Trophoblast cell (in vitro differentiated cells and primary cell): ENCODE measurements around the gene C11orf21.

Experiments used
- DNase-seq, 2 donors: peaks; one replicate each; pipeline ENCODE4 v3.0.0-alpha.2; 2016
- H2AFZ ChIP-seq: 2 replicates; pipeline ENCODE4 v1.6.1; 2013; ENCODE audit warnings: low read length, moderate library complexity, mild to moderate bottlenecking; ENCODE audit not compliant: insufficient read depth, poor library complexity
- H2AK5ac ChIP-seq: 2 replicates; pipeline ENCODE4 v1.6.1; 2013; ENCODE audit warnings: mild to moderate bottlenecking, low read length
- H2BK120ac ChIP-seq: 2 replicates; pipeline ENCODE4 v1.6.1; 2013; ENCODE audit warnings: low read length, mild to moderate bottlenecking, moderate library complexity; ENCODE audit not compliant: insufficient read depth, poor library complexity
- H2BK12ac ChIP-seq: 2 replicates; pipeline ENCODE4 v1.6.1; 2013; ENCODE audit warnings: mild to moderate bottlenecking, low read length, moderate library complexity
- H2BK5ac ChIP-seq: 2 replicates; pipeline ENCODE4 v1.6.1; 2013; ENCODE audit warnings: low read length, low read depth, moderate library complexity, mild to moderate bottlenecking; ENCODE audit not compliant: poor library complexity
- H3K14ac ChIP-seq: 2 replicates; pipeline ENCODE4 v1.6.1; 2013; ENCODE audit warnings: mild to moderate bottlenecking, low read length
- H3K18ac ChIP-seq: 2 replicates; pipeline ENCODE4 v1.6.1; 2013; ENCODE audit warnings: mild to moderate bottlenecking, low read length
- H3K23ac ChIP-seq: 2 replicates; pipeline ENCODE4 v1.6.1; 2013; ENCODE audit warnings: low read length
- H3K27ac ChIP-seq: 2 replicates; pipeline ENCODE4 v1.5.1; 2013; ENCODE audit warnings: low read depth, mild to moderate bottlenecking, inconsistent platforms, low read length, moderate library complexity
- H3K27me3 ChIP-seq: 2 replicates; pipeline ENCODE4 v1.6.1; 2013; ENCODE audit warnings: inconsistent platforms, mild to moderate bottlenecking, low read length, moderate library complexity; ENCODE audit not compliant: insufficient read depth
- H3K36me3 ChIP-seq, 2 experiments: 1 replicate in 1 of 2; 2 replicates in 1 of 2; pipeline ENCODE4 v1.6.1; 2013; ENCODE audit warnings: low read length in 2 of 2, mild to moderate bottlenecking in 2 of 2, moderate library complexity in 1 of 2; ENCODE audit not compliant: insufficient read depth in 2 of 2, control insufficient read depth in 1 of 2
- H3K4ac ChIP-seq: 2 replicates; pipeline ENCODE4 v1.6.1; 2013; ENCODE audit warnings: low read depth, mild to moderate bottlenecking, low read length, moderate library complexity
- H3K4me1 ChIP-seq, 2 experiments: 1 replicate in 1 of 2; 2 replicates in 1 of 2; pipeline ENCODE4 v1.6.1; 2013; ENCODE audit warnings: low read length in 2 of 2, mild to moderate bottlenecking in 2 of 2, moderate library complexity in 1 of 2; ENCODE audit not compliant: insufficient read depth in 2 of 2, control insufficient read depth in 1 of 2
- H3K4me2 ChIP-seq: 2 replicates; pipeline ENCODE4 v1.6.1; 2013; ENCODE audit warnings: inconsistent platforms, mild to moderate bottlenecking, low read length, moderate library complexity
- H3K4me3 ChIP-seq: 2 replicates; pipeline ENCODE4 v1.5.1; 2013; ENCODE audit warnings: mild to moderate bottlenecking, low read depth, low read length, inconsistent platforms
- H3K79me1 ChIP-seq: one replicate; pipeline ENCODE4 v1.6.1; 2013; ENCODE audit warnings: low read length
- H3K79me2 ChIP-seq: 2 replicates; pipeline ENCODE4 v1.6.1; 2013; ENCODE audit warnings: low read length, mild to moderate bottlenecking; ENCODE audit not compliant: control insufficient read depth, insufficient read depth, poor library complexity
- H3K9ac ChIP-seq: 2 replicates; pipeline ENCODE4 v1.6.1; 2013; ENCODE audit warnings: mild to moderate bottlenecking, low read length
- H3K9me3 ChIP-seq: 2 replicates; pipeline ENCODE4 v1.6.1; 2013; ENCODE audit warnings: low read depth, mild to moderate bottlenecking, control low read depth, inconsistent platforms, low read length; ENCODE audit not compliant: insufficient read depth
- H4K12ac ChIP-seq: 2 replicates; pipeline ENCODE4 v1.6.1; 2013; ENCODE audit warnings: low read depth, mild to moderate bottlenecking, low read length, moderate library complexity
- H4K8ac ChIP-seq: 2 replicates; pipeline ENCODE4 v1.6.1; 2013; ENCODE audit warnings: low read depth, mild to moderate bottlenecking, low read length, moderate library complexity
- H4K91ac ChIP-seq: one replicate; pipeline ENCODE4 v1.6.1; 2013; ENCODE audit warnings: low read depth, mild to moderate bottlenecking, low read length, moderate library complexity
- WGBS: extraction: QIAGEN DNeasy Blood & Tissue Kit; methylation state at CpG from one replicate; pipeline ENCODE4 v1.1.7; 2013; ENCODE audit warnings: missing lambda C conversion rate; ENCODE audit not compliant: insufficient read length, insufficient coverage; ENCODE audit errors: extremely low coverage; 5-methylcytosine and 5-hydroxymethylcytosine counted together

C11orf21 gene

GRCh38 chr11:2346014-2346413, 44.3 kb upstream of the C11orf21 start:
- Histone ChIP-seq H3K18ac (no peak overlapping the region), H2BK5ac (no peak overlapping the region), H3K27me3 (peaks cover 2% of the 10 kb centered on the region), H2BK120ac (no peak overlapping the region), H3K9me3 (peaks cover 32% of the 10 kb centered on the region), H4K91ac (no peak overlapping the region), H3K79me1 (no peaks in the 10 kb centered on the region), H3K4ac (no peak overlapping the region), H2AK5ac (no peak overlapping the region), H3K4me2 (no peak overlapping the region), H2BK12ac (no peak overlapping the region), H3K9ac (no peak overlapping the region), H3K27ac (no peak overlapping the region), H3K36me3 (no peaks in the 10 kb centered on the region), H3K23ac (no peak overlapping the region), H2AFZ (no peak overlapping the region), H3K4me1 (no peaks in the 10 kb centered on the region), H3K14ac (no peak overlapping the region), H3K79me2 (no peaks in the 10 kb centered on the region), H3K4me3 (no peak overlapping the region), H4K12ac (no peak overlapping the region), H4K8ac (no peak overlapping the region)
- no peak for DNase-seq
- WGBS: no CpG with 5 or more reads among the region's 4 CpGs

- H3K79me1 ChIP-seq: no peaks in the 10 kb centered on the region
Observed at GRCh38 chr11:2345050-2345449, 43.3 kb upstream of the C11orf21 start.

GRCh38 chr11:2343502-2343901, 41.8 kb upstream of the C11orf21 start:
- Histone ChIP-seq H4K8ac (no peak overlapping the region), H2AFZ (no peak overlapping the region), H3K27me3 (peaks cover 2% of the 10 kb centered on the region), H3K23ac (no peak overlapping the region), H4K12ac (no peak overlapping the region), H2AK5ac (no peak overlapping the region), H3K9ac (no peak overlapping the region), H4K91ac (no peak overlapping the region), H2BK5ac (no peak overlapping the region), H3K18ac (no peak overlapping the region), H3K9me3 (peaks cover 21% of the 10 kb centered on the region), H2BK120ac (no peak overlapping the region), H3K4me2 (no peak overlapping the region), H3K4me1 (no peaks in the 10 kb centered on the region), H3K79me2 (no peaks in the 10 kb centered on the region), H2BK12ac (no peak overlapping the region), H3K4ac (no peak overlapping the region), H3K14ac (no peak overlapping the region), H3K27ac (no peak overlapping the region), H3K36me3 (no peaks in the 10 kb centered on the region), H3K79me1 (no peaks in the 10 kb centered on the region), H3K4me3 (no peak overlapping the region)
- WGBS: no CpG with 5 or more reads among the region's 4 CpGs
- no peak for DNase-seq

More at GRCh38 chr11:2345050-2345449, 43.3 kb upstream of the C11orf21 start:
- Histone ChIP-seq H3K4me3 (no peak overlapping the region), H4K91ac (no peak overlapping the region), H4K8ac (no peak overlapping the region), H3K14ac (no peak overlapping the region), H2AFZ (no peak overlapping the region), H3K79me2 (no peaks in the 10 kb centered on the region), H3K4me2 (no peak overlapping the region), H3K4ac (no peak overlapping the region), H3K27ac (no peak overlapping the region), H2BK5ac (no peak overlapping the region), H3K23ac (no peak overlapping the region), H3K4me1 (no peaks in the 10 kb centered on the region), H3K9ac (no peak overlapping the region), H2BK12ac (no peak overlapping the region), H2BK120ac (no peak overlapping the region), H4K12ac (no peak overlapping the region), H3K36me3 (no peaks in the 10 kb centered on the region), H3K18ac (no peak overlapping the region), H2AK5ac (no peak overlapping the region), H3K9me3 (peaks cover 28% of the 10 kb centered on the region), H3K27me3 (peaks cover 2% of the 10 kb centered on the region)
- DNase-seq: no peak
- no CpG with 5 or more reads among the region's 2 CpGs for WGBS

- H2AK5ac ChIP-seq: no peak overlapping the region
- no peaks in the 10 kb centered on the region for H3K4me1 ChIP-seq
- H3K27me3 ChIP-seq: peaks cover 2% of the 10 kb centered on the region
- no peak overlapping the region for H4K12ac ChIP-seq
- H3K18ac ChIP-seq: no peak overlapping the region
- H3K4me2 ChIP-seq: no peak overlapping the region
- H3K79me2 ChIP-seq: no peaks in the 10 kb centered on the region
- H2BK5ac ChIP-seq: no peak overlapping the region
- no peaks in the 10 kb centered on the region for H3K79me1 ChIP-seq
- no peak overlapping the region for H4K8ac ChIP-seq
- DNase-seq: no peak
- H2BK120ac ChIP-seq: no peak overlapping the region
- H3K4ac ChIP-seq: no peak overlapping the region
- no peak overlapping the region for H4K91ac ChIP-seq
- no peak overlapping the region for H3K23ac ChIP-seq
- no peak overlapping the region for H2AFZ ChIP-seq
- H3K14ac ChIP-seq: no peak overlapping the region
- H3K9ac ChIP-seq: no peak overlapping the region
- peaks cover 19% of the 10 kb centered on the region for H3K9me3 ChIP-seq
- H3K27ac ChIP-seq: no peak overlapping the region
- H3K36me3 ChIP-seq: no peaks in the 10 kb centered on the region
- H3K4me3 ChIP-seq: no peak overlapping the region
- no CpG with 5 or more reads among the region's 5 CpGs for WGBS
- no peak overlapping the region for H2BK12ac ChIP-seq
Observed at GRCh38 chr11:2342981-2343380, 41.3 kb upstream of the C11orf21 start.
